Upper lobe of right lung (tissue), 1 donor: ENCODE measurements around the gene TRIM45. TPM values are rescaled to one million over a fixed set of nuclear protein-coding genes. Genes with fewer than 3 reads are reported as not detected.
A peak's percentile ranks its signal among the peaks of the same experiment; 100 is the strongest.

Experiments used
- ATAC-seq: fragments of 200-7000 bp; cut with Tn5 transposase; one replicate; pipeline ENCODE4 v1.9.1; 2020; ENCODE audit warnings: mild to moderate bottlenecking, moderate library complexity
- DNase-seq: peaks from one replicate; pipeline ENCODE4 v3.0.0-alpha.2; 2020
- H3K27ac ChIP-seq: fragments of 200-600 bp; one replicate; pipeline ENCODE4 v1.8.0; 2022
- H3K27me3 ChIP-seq: fragments of 200-600 bp; one replicate; pipeline ENCODE4 v1.8.0; 2022; ENCODE audit warnings: mild to moderate bottlenecking
- H3K36me3 ChIP-seq: fragments of 200-600 bp; one replicate; pipeline ENCODE4 v1.8.0; 2022
- H3K4me1 ChIP-seq: fragments of 200-600 bp; one replicate; pipeline ENCODE4 v1.8.0; 2022
- H3K4me3 ChIP-seq: fragments of 200-600 bp; one replicate; pipeline ENCODE4 v1.8.0; 2022; ENCODE audit warnings: mild to moderate bottlenecking
- H3K9me3 ChIP-seq: fragments of 200-600 bp; one replicate; pipeline ENCODE4 v1.8.0; 2022
- CTCF ChIP-seq: fragments of 200-600 bp; IDR thresholded peaks from one replicate; pipeline ENCODE4 v1.8.0; 2022; ENCODE audit warnings: antibody characterized with exemption
- intact Hi-C: fragments of 100-400 bp; cut with DNase I; formaldehyde crosslinking; loops from one replicate; pipeline ENCODE4 v1.11.0; 2022
- total RNA-seq: library from RNA; stranded (reverse); fragmentation: NEBNext Ultra II Directional; extraction: Animal tissue kit (Norgen Biotek cat#: 25700); gene quantifications from one replicate; pipeline ENCODE4 v1.2.1, GENCODE V29; 2021
- donor health status: DM: no; HTN: yes; CAD: no; lungs with severe emphysema.

Gene TRIM45
- total RNA-seq, 1 donor from 2014 or later: 1.7 TPM

- H3K9me3 ChIP-seq: no peaks in the 10 kb centered on the region
- H3K27ac ChIP-seq: no peak overlapping the region
- no peaks in the 10 kb centered on the region for H3K27me3 ChIP-seq
- no peak overlapping the region for H3K4me3 ChIP-seq
- intact Hi-C loops: no loop called here
- TF ChIP-seq CTCF: no peak
- peaks cover 9% of the 10 kb centered on the region for H3K36me3 ChIP-seq
- DNase-seq: no peak
- no peak for ATAC-seq
- no peaks in the 10 kb centered on the region for H3K4me1 ChIP-seq
These were observed 51.4 kb downstream of the TRIM45 start for GRCh38 chr1:117070124-117070523.

- no peak for TF ChIP-seq CTCF
- intact Hi-C loops: no loop called here
- DNase-seq (no peak), ATAC-seq (no peak)
- Histone ChIP-seq H3K4me1 (no peaks in the 10 kb centered on the region), H3K9me3 (no peaks in the 10 kb centered on the region), H3K27me3 (no peaks in the 10 kb centered on the region), H3K27ac (no peak overlapping the region), H3K36me3 (peaks cover 2% of the 10 kb centered on the region), H3K4me3 (no peak overlapping the region)
These were observed 52.2 kb downstream of the TRIM45 start for GRCh38 chr1:117069220-117069844.

- no peak for DNase-seq
- no peak for TF ChIP-seq CTCF
- ATAC-seq: no peak
- H3K4me3 ChIP-seq: no peak overlapping the region
- no peaks in the 10 kb centered on the region for H3K9me3 ChIP-seq
- no peaks in the 10 kb centered on the region for H3K4me1 ChIP-seq
- H3K27ac ChIP-seq: no peak overlapping the region
- intact Hi-C loops: no loop called here
- no peaks in the 10 kb centered on the region for H3K27me3 ChIP-seq
- H3K36me3 ChIP-seq: no peaks in the 10 kb centered on the region
These were observed 53.0 kb downstream of the TRIM45 start for GRCh38 chr1:117068580-117068979.

- peak; percentile 79 for TF ChIP-seq CTCF
- H3K4me1 ChIP-seq: no peaks in the 10 kb centered on the region
- no peaks in the 10 kb centered on the region for H3K9me3 ChIP-seq
- H3K4me3 ChIP-seq: no peak overlapping the region
- intact Hi-C loops: no loop called here
- peak; percentile 96 for ATAC-seq
- DNase-seq: no peak
- no peak overlapping the region for H3K27ac ChIP-seq
- no peaks in the 10 kb centered on the region for H3K27me3 ChIP-seq
- H3K36me3 ChIP-seq: no peaks in the 10 kb centered on the region
These were observed 53.8 kb downstream of the TRIM45 start for GRCh38 chr1:117067533-117068370.

DNA sequence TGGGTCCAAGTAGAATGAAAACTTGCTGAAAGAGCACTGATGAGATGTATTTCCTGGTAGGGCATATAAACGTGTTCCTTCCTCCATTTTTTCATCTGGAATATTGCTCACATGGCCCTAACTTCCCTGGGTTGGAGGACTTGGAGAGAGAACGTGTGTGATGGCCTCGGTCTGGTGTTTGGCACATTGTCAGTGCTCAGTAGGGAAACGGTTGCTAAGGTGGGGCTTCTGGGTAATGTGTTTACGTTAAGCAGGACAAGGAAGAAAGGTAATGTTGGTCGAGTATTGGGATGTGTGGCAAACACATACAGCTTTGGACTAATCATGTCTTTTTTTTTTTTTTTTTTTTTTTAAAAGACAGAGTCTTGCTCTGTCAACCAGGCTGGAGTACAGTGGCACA lies 55.2 kb downstream of the TRIM45 start:
- Histone ChIP-seq H3K4me1 (no peaks in the 10 kb centered on the region), H3K36me3 (no peaks in the 10 kb centered on the region), H3K4me3 (no peak overlapping the region), H3K27ac (no peak overlapping the region), H3K27me3 (no peaks in the 10 kb centered on the region), H3K9me3 (no peaks in the 10 kb centered on the region)
- DNase-seq: no peak
- no peak for ATAC-seq
- intact Hi-C loops: no loop called here
- TF ChIP-seq CTCF: no peak
